Osteoblast (primary cell): ENCODE data around the gene SMAD3. TPM values are rescaled to one million over a fixed set of nuclear protein-coding genes. Genes with fewer than 3 reads are reported as not detected.

Source experiments
- DNase-seq: peaks from one replicate; pipeline ENCODE4 v3.0.0; 2011; ENCODE audit warnings: low spot score, mixed read lengths; ENCODE audit not compliant: insufficient read length; ENCODE audit errors: missing footprints
- H2AFZ ChIP-seq: 2 replicates; pipeline ENCODE4 v1.6.0; 2011; ENCODE audit warnings: mild to moderate bottlenecking, low read length
- H3K27ac ChIP-seq: 2 replicates; pipeline ENCODE4 v1.5.1; 2011; ENCODE audit warnings: mild to moderate bottlenecking, low read depth, low read length, moderate library complexity
- H3K27me3 ChIP-seq: 2 replicates; pipeline ENCODE4 v1.6.0; 2012; ENCODE audit warnings: mild to moderate bottlenecking, control low read depth, inconsistent platforms, low read length, moderate library complexity; ENCODE audit not compliant: insufficient read depth
- H3K36me3 ChIP-seq: 2 replicates; pipeline ENCODE4 v1.5.1; 2011; ENCODE audit warnings: mild to moderate bottlenecking, low read length, control low read depth, moderate library complexity; ENCODE audit not compliant: insufficient read depth
- H3K4me1 ChIP-seq: 2 replicates; pipeline ENCODE4 v1.5.1; 2011; ENCODE audit warnings: mild to moderate bottlenecking, low read length, control low read depth, moderate library complexity; ENCODE audit not compliant: insufficient read depth
- H3K4me2 ChIP-seq: 2 replicates; pipeline ENCODE4 v1.6.0; 2011; ENCODE audit warnings: mild to moderate bottlenecking, low read length; ENCODE audit not compliant: insufficient read depth
- H3K4me3 ChIP-seq: fragments of 200-600 bp; sonication (generic); 3 replicates; pipeline ENCODE4 v1.5.1; 2012; ENCODE audit warnings: mild to moderate bottlenecking, low read length, inconsistent platforms; ENCODE audit not compliant: insufficient read depth
- H3K79me2 ChIP-seq: 2 replicates; pipeline ENCODE4 v1.6.0; 2012; ENCODE audit warnings: mild to moderate bottlenecking, low read length, control low read depth, inconsistent platforms; ENCODE audit not compliant: insufficient read depth
- H3K9me3 ChIP-seq: 2 replicates; pipeline ENCODE4 v1.5.1; 2011; ENCODE audit warnings: low read depth, low read length, control low read depth
- H4K20me1 ChIP-seq: 2 replicates; pipeline ENCODE4 v1.6.0; 2012; ENCODE audit warnings: mild to moderate bottlenecking, low read length, control low read depth; ENCODE audit not compliant: insufficient read depth
- CTCF ChIP-seq: IDR thresholded peaks from 2 replicates; pipeline ENCODE4 v1.5.1; 2011; ENCODE audit warnings: mild to moderate bottlenecking, low read depth, low read length, moderate library complexity; ENCODE audit errors: extremely low read depth
- total RNA-seq: library from RNA; depleted of rRNA; stranded (reverse); fragments of >200 nt; gene quantifications from 2 replicates; pipeline ENCODE4 v1.2.3, GENCODE V29; 2012

Gene SMAD3
- total RNA-seq, 1 donor = 60.1 TPM

- Histone ChIP-seq H4K20me1 (peaks cover 69% of the 10 kb centered on the region), H3K27me3 (no peaks in the 10 kb centered on the region), H3K4me3 (no peak overlapping the region), H2AFZ (no peak overlapping the region), H3K4me1 (peaks cover 69% of the 10 kb centered on the region), H3K9me3 (no peaks in the 10 kb centered on the region), H3K79me2 (peaks cover 100% of the 10 kb centered on the region), H3K36me3 (peaks cover 66% of the 10 kb centered on the region), H3K27ac (peak overlapping the region; percentile 90), H3K4me2 (peak overlapping the region; percentile 26)
- TF ChIP-seq CTCF = no peak
- DNase-seq = no peak
Observed at GRCh38 chr15:67091980-67092677, 26.7 kb downstream of the SMAD3 start.

GRCh38 chr15:67092752-67093503, 27.5 kb downstream of the SMAD3 start:
- H4K20me1 ChIP-seq = peaks cover 64% of the 10 kb centered on the region
- H3K36me3 ChIP-seq = peaks cover 66% of the 10 kb centered on the region

GRCh38 chr15:67093504-67093862, 28.1 kb downstream of the SMAD3 start:
- peaks cover 69% of the 10 kb centered on the region for H3K4me1 ChIP-seq
- peaks cover 66% of the 10 kb centered on the region for H3K36me3 ChIP-seq
- peaks cover 60% of the 10 kb centered on the region for H4K20me1 ChIP-seq

More at GRCh38 chr15:67092752-67093503, 27.5 kb downstream of the SMAD3 start:
- Histone ChIP-seq H3K27ac (peak overlapping the region; percentile 90), H3K4me2 (no peak overlapping the region), H2AFZ (no peak overlapping the region), H3K9me3 (no peaks in the 10 kb centered on the region), H3K4me3 (no peak overlapping the region), H3K27me3 (no peaks in the 10 kb centered on the region), H3K4me1 (peaks cover 69% of the 10 kb centered on the region), H3K79me2 (peaks cover 100% of the 10 kb centered on the region)
- no peak for TF ChIP-seq CTCF
- no peak for DNase-seq

More at GRCh38 chr15:67093504-67093862, 28.1 kb downstream of the SMAD3 start:
- DNase-seq = no peak
- Histone ChIP-seq H3K4me3 (no peak overlapping the region), H3K9me3 (no peaks in the 10 kb centered on the region), H3K27me3 (no peaks in the 10 kb centered on the region), H3K4me2 (no peak overlapping the region), H2AFZ (no peak overlapping the region), H3K79me2 (peaks cover 99% of the 10 kb centered on the region), H3K27ac (peak overlapping the region; percentile 90)
- TF ChIP-seq CTCF = no peak
